ENCODE measurements around the gene AGPAT2. TPM values are rescaled to one million over a fixed set of nuclear protein-coding genes. Genes with fewer than 3 reads are reported as not detected.

AGPAT2 gene
- total RNA-seq, 1 experiment from 2014 or later, result 40.4 TPM

- CTCF ChIA-PET, result interaction anchor here (1.5 kb wide), 1 partner anchor 23 kb away, joined by 9 read pairs; no protein-coding TSS in a partner anchor
- no peak for DNase-seq
- intact Hi-C loops (cut with micrococcal nuclease; ENCODE audit: unreplicated experiment), result no loop called here
- Mint-ChIP-seq H3K4me1 (ENCODE audit: low read depth, unreplicated experiment) (no peaks in the 10 kb centered on the region), H3K27me3 (ENCODE audit: unreplicated experiment) (peaks cover 36% of the 10 kb centered on the region), H3K36me3 (ENCODE audit: insufficient read depth, unreplicated experiment) (peaks cover 18% of the 10 kb centered on the region), H3K27ac (ENCODE audit: unreplicated experiment) (no peak overlapping the region), H3K4me3 (ENCODE audit: low read depth, unreplicated experiment) (no peak overlapping the region), H3K9me3 (ENCODE audit: low read depth, unreplicated experiment) (no peaks in the 10 kb centered on the region)
- TF ChIP-seq CTCF (IDR thresholded peaks at IDR 0.05; ENCODE audit: unreplicated experiment), result no peak
- no TSS peak for BruUV-seq (replicated peaks)
These were observed 16.5 kb downstream of the AGPAT2 start for GRCh38 chr9:136670576-136671253.

- Mint-ChIP-seq H3K27me3 (ENCODE audit: unreplicated experiment) (peaks cover 36% of the 10 kb centered on the region), H3K4me1 (ENCODE audit: low read depth, unreplicated experiment) (no peaks in the 10 kb centered on the region), H3K36me3 (ENCODE audit: insufficient read depth, unreplicated experiment) (peaks cover 18% of the 10 kb centered on the region), H3K27ac (ENCODE audit: unreplicated experiment) (no peak overlapping the region), H3K4me3 (ENCODE audit: low read depth, unreplicated experiment) (no peak overlapping the region), H3K9me3 (ENCODE audit: low read depth, unreplicated experiment) (no peaks in the 10 kb centered on the region)
- no peak for TF ChIP-seq CTCF (IDR thresholded peaks at IDR 0.05; ENCODE audit: unreplicated experiment)
- CTCF ChIA-PET, result interaction anchor here (0.7 kb wide), 1 partner anchor 101 kb away, joined by 3 read pairs; no protein-coding TSS in a partner anchor
- intact Hi-C loops (cut with micrococcal nuclease; ENCODE audit: unreplicated experiment), result no loop called here
- no peak for DNase-seq
- no TSS peak for BruUV-seq (replicated peaks)
These were observed 17.3 kb downstream of the AGPAT2 start for GRCh38 chr9:136669791-136670464.

GRCh38 chr9:136668983-136669790 is 18.1 kb downstream of the AGPAT2 start:
- intact Hi-C loops (cut with micrococcal nuclease; ENCODE audit: unreplicated experiment), result no loop called here
- BruUV-seq (replicated peaks), result no TSS peak
- no peak for TF ChIP-seq CTCF (IDR thresholded peaks at IDR 0.05; ENCODE audit: unreplicated experiment)
- no peaks in the 10 kb centered on the region for H3K9me3 Mint-ChIP-seq (ENCODE audit: low read depth, unreplicated experiment)
- no peak overlapping the region for H3K4me3 Mint-ChIP-seq (ENCODE audit: low read depth, unreplicated experiment)
- H3K36me3 Mint-ChIP-seq (ENCODE audit: insufficient read depth, unreplicated experiment), result peaks cover 16% of the 10 kb centered on the region
- no peak for DNase-seq
- peaks cover 36% of the 10 kb centered on the region for H3K27me3 Mint-ChIP-seq (ENCODE audit: unreplicated experiment)
- H3K4me1 Mint-ChIP-seq (ENCODE audit: low read depth, unreplicated experiment), result no peaks in the 10 kb centered on the region
- H3K27ac Mint-ChIP-seq (ENCODE audit: unreplicated experiment), result no peak overlapping the region
- CTCF ChIA-PET, result interaction anchor here (0.7 kb wide), 1 partner anchor 101 kb away, joined by 3 read pairs; no protein-coding TSS in a partner anchor

- BruUV-seq (replicated peaks), result no TSS peak
- Mint-ChIP-seq H3K9me3 (ENCODE audit: low read depth, unreplicated experiment) (no peaks in the 10 kb centered on the region), H3K4me1 (ENCODE audit: low read depth, unreplicated experiment) (no peaks in the 10 kb centered on the region), H3K27me3 (ENCODE audit: unreplicated experiment) (peaks cover 36% of the 10 kb centered on the region), H3K27ac (ENCODE audit: unreplicated experiment) (no peak overlapping the region), H3K36me3 (ENCODE audit: insufficient read depth, unreplicated experiment) (peaks cover 12% of the 10 kb centered on the region), H3K4me3 (ENCODE audit: low read depth, unreplicated experiment) (no peak overlapping the region)
- CTCF ChIA-PET, result interaction anchor here (0.7 kb wide), 1 partner anchor 25 kb away, joined by 3 read pairs; no protein-coding TSS in a partner anchor
- DNase-seq, result no peak
- TF ChIP-seq CTCF (IDR thresholded peaks at IDR 0.05; ENCODE audit: unreplicated experiment), result no peak
- intact Hi-C loops (cut with micrococcal nuclease; ENCODE audit: unreplicated experiment), result no loop called here
These were observed 19.1 kb downstream of the AGPAT2 start for GRCh38 chr9:136667940-136668760.

Data from Calu3 (cell line).